T-helper 2 cell treated with Interferon-gamma antibody and Interleukin-4, amounts not matched to agents 5 μg/mL and 100 μg/mL, for 36 hours (primary cell): ENCODE measurements around the gene INSYN1.

Experiments
- DNase-seq: peaks from one replicate; pipeline ENCODE4 v3.0.0; 2021; ENCODE audit warnings: low spot score
- H3K27ac Mint-ChIP-seq: one replicate; pipeline ENCODE4 v1.8.0; 2021; ENCODE audit warnings: mild to moderate bottlenecking, mixed read lengths
- H3K27me3 Mint-ChIP-seq: one replicate; pipeline ENCODE4 v1.8.0; 2021; ENCODE audit warnings: low read depth, mixed read lengths
- H3K36me3 Mint-ChIP-seq: one replicate; pipeline ENCODE4 v1.8.0; 2021; ENCODE audit warnings: low read depth, mixed read lengths
- H3K4me1 Mint-ChIP-seq: one replicate; pipeline ENCODE4 v1.8.0; 2021; ENCODE audit warnings: low read depth, mixed read lengths
- H3K4me3 Mint-ChIP-seq: one replicate; pipeline ENCODE4 v1.8.0; 2022; ENCODE audit warnings: mild to moderate bottlenecking, moderate library complexity, mixed read lengths
- H3K9me3 Mint-ChIP-seq: one replicate; pipeline ENCODE4 v1.8.0; 2021; ENCODE audit warnings: mixed read lengths

Gene INSYN1

GRCh38 chr15:73723191-73723590 is 30.0 kb downstream of the INSYN1 start:
- no peak overlapping the region for H3K27ac Mint-ChIP-seq
- H3K4me3 Mint-ChIP-seq: no peak overlapping the region
- H3K27me3 Mint-ChIP-seq: peaks cover 7% of the 10 kb centered on the region
- no peaks in the 10 kb centered on the region for H3K36me3 Mint-ChIP-seq
- no peak for DNase-seq
- H3K4me1 Mint-ChIP-seq: no peaks in the 10 kb centered on the region
- H3K9me3 Mint-ChIP-seq: no peaks in the 10 kb centered on the region

GRCh38 chr15:73722425-73722824 is 30.7 kb downstream of the INSYN1 start:
- no peak overlapping the region for H3K4me3 Mint-ChIP-seq
- DNase-seq: no peak
- H3K9me3 Mint-ChIP-seq: no peaks in the 10 kb centered on the region
- no peaks in the 10 kb centered on the region for H3K36me3 Mint-ChIP-seq
- H3K27ac Mint-ChIP-seq: no peak overlapping the region
- peaks cover 7% of the 10 kb centered on the region for H3K27me3 Mint-ChIP-seq
- no peaks in the 10 kb centered on the region for H3K4me1 Mint-ChIP-seq

- Mint-ChIP-seq H3K27ac (no peak overlapping the region), H3K27me3 (peaks cover 7% of the 10 kb centered on the region)
Measured at GRCh38 chr15:73718694-73719093, 34.5 kb downstream of the INSYN1 start.

GRCh38 chr15:73717802-73718201 is 35.3 kb downstream of the INSYN1 start:
- H3K9me3 Mint-ChIP-seq: no peaks in the 10 kb centered on the region
- no peaks in the 10 kb centered on the region for H3K36me3 Mint-ChIP-seq
- H3K4me1 Mint-ChIP-seq: no peaks in the 10 kb centered on the region

More at GRCh38 chr15:73718694-73719093, 34.5 kb downstream of the INSYN1 start:
- no peak overlapping the region for H3K4me3 Mint-ChIP-seq
- H3K9me3 Mint-ChIP-seq: no peaks in the 10 kb centered on the region
- DNase-seq: no peak
- no peaks in the 10 kb centered on the region for H3K36me3 Mint-ChIP-seq
- no peaks in the 10 kb centered on the region for H3K4me1 Mint-ChIP-seq

GRCh38 chr15:73717206-73717605 is 35.9 kb downstream of the INSYN1 start:
- Mint-ChIP-seq H3K9me3 (no peaks in the 10 kb centered on the region), H3K4me3 (no peak overlapping the region), H3K27ac (no peak overlapping the region), H3K36me3 (no peaks in the 10 kb centered on the region), H3K27me3 (peaks cover 5% of the 10 kb centered on the region), H3K4me1 (no peaks in the 10 kb centered on the region)
- no peak for DNase-seq

More at GRCh38 chr15:73717802-73718201, 35.3 kb downstream of the INSYN1 start:
- Mint-ChIP-seq H3K4me3 (no peak overlapping the region), H3K27me3 (peaks cover 5% of the 10 kb centered on the region), H3K27ac (no peak overlapping the region)
- no peak for DNase-seq

- no peak overlapping the region for H3K4me3 Mint-ChIP-seq
- peaks cover 5% of the 10 kb centered on the region for H3K27me3 Mint-ChIP-seq
- H3K4me1 Mint-ChIP-seq: no peaks in the 10 kb centered on the region
- DNase-seq: no peak
- H3K36me3 Mint-ChIP-seq: no peaks in the 10 kb centered on the region
- H3K27ac Mint-ChIP-seq: no peak overlapping the region
- no peaks in the 10 kb centered on the region for H3K9me3 Mint-ChIP-seq
Measured at GRCh38 chr15:73716417-73716816, 36.7 kb downstream of the INSYN1 start.

- H3K36me3 Mint-ChIP-seq: no peaks in the 10 kb centered on the region
- no peak overlapping the region for H3K27ac Mint-ChIP-seq
- H3K4me1 Mint-ChIP-seq: no peaks in the 10 kb centered on the region
- H3K27me3 Mint-ChIP-seq: peaks cover 5% of the 10 kb centered on the region
- DNase-seq: no peak
- no peak overlapping the region for H3K4me3 Mint-ChIP-seq
- H3K9me3 Mint-ChIP-seq: no peaks in the 10 kb centered on the region
Measured at GRCh38 chr15:73715417-73715816, 37.7 kb downstream of the INSYN1 start.

- Mint-ChIP-seq H3K27me3 (peaks cover 5% of the 10 kb centered on the region), H3K27ac (no peak overlapping the region), H3K9me3 (no peaks in the 10 kb centered on the region), H3K36me3 (no peaks in the 10 kb centered on the region), H3K4me1 (no peaks in the 10 kb centered on the region), H3K4me3 (no peak overlapping the region)
- no peak for DNase-seq
Measured at GRCh38 chr15:73714695-73715301, 38.4 kb downstream of the INSYN1 start.

- no peak overlapping the region for H3K27ac Mint-ChIP-seq
- no peaks in the 10 kb centered on the region for H3K4me1 Mint-ChIP-seq
- DNase-seq: no peak
- no peaks in the 10 kb centered on the region for H3K36me3 Mint-ChIP-seq
- peaks cover 1% of the 10 kb centered on the region for H3K27me3 Mint-ChIP-seq
- H3K9me3 Mint-ChIP-seq: no peaks in the 10 kb centered on the region
- no peak overlapping the region for H3K4me3 Mint-ChIP-seq
Measured at GRCh38 chr15:73712107-73712506, 41.0 kb downstream of the INSYN1 start.

GRCh38 chr15:73711526-73711925 is 41.6 kb downstream of the INSYN1 start:
- no peak overlapping the region for H3K27ac Mint-ChIP-seq
- H3K4me3 Mint-ChIP-seq: no peak overlapping the region
- no peaks in the 10 kb centered on the region for H3K27me3 Mint-ChIP-seq
- no peaks in the 10 kb centered on the region for H3K9me3 Mint-ChIP-seq
- H3K4me1 Mint-ChIP-seq: no peaks in the 10 kb centered on the region
- DNase-seq: no peak
- no peaks in the 10 kb centered on the region for H3K36me3 Mint-ChIP-seq

- Mint-ChIP-seq H3K9me3 (no peaks in the 10 kb centered on the region), H3K4me1 (no peaks in the 10 kb centered on the region)
- no peak for DNase-seq
Measured at GRCh38 chr15:73710321-73710720, 42.8 kb downstream of the INSYN1 start.

GRCh38 chr15:73709686-73710085 is 43.5 kb downstream of the INSYN1 start:
- no peak overlapping the region for H3K4me3 Mint-ChIP-seq
- H3K27me3 Mint-ChIP-seq: no peaks in the 10 kb centered on the region
- no peak overlapping the region for H3K27ac Mint-ChIP-seq
- no peaks in the 10 kb centered on the region for H3K9me3 Mint-ChIP-seq
- no peaks in the 10 kb centered on the region for H3K36me3 Mint-ChIP-seq
- peaks cover 2% of the 10 kb centered on the region for H3K4me1 Mint-ChIP-seq
- DNase-seq: no peak

More at GRCh38 chr15:73710321-73710720, 42.8 kb downstream of the INSYN1 start:
- no peak overlapping the region for H3K4me3 Mint-ChIP-seq
- H3K36me3 Mint-ChIP-seq: no peaks in the 10 kb centered on the region
- H3K27me3 Mint-ChIP-seq: no peaks in the 10 kb centered on the region
- H3K27ac Mint-ChIP-seq: no peak overlapping the region

GRCh38 chr15:73709241-73709640 is 43.9 kb downstream of the INSYN1 start:
- no peaks in the 10 kb centered on the region for H3K9me3 Mint-ChIP-seq
- no peak overlapping the region for H3K4me3 Mint-ChIP-seq
- no peaks in the 10 kb centered on the region for H3K36me3 Mint-ChIP-seq
- H3K4me1 Mint-ChIP-seq: peaks cover 2% of the 10 kb centered on the region
- no peak overlapping the region for H3K27ac Mint-ChIP-seq
- DNase-seq: no peak
- no peaks in the 10 kb centered on the region for H3K27me3 Mint-ChIP-seq

GRCh38 chr15:73708691-73709090 is 44.5 kb downstream of the INSYN1 start:
- no peaks in the 10 kb centered on the region for H3K36me3 Mint-ChIP-seq
- no peak overlapping the region for H3K4me3 Mint-ChIP-seq
- no peak overlapping the region for H3K27ac Mint-ChIP-seq
- no peaks in the 10 kb centered on the region for H3K9me3 Mint-ChIP-seq
- no peaks in the 10 kb centered on the region for H3K27me3 Mint-ChIP-seq
- no peak for DNase-seq
- H3K4me1 Mint-ChIP-seq: peaks cover 2% of the 10 kb centered on the region
